SU-DHL-6 (cell line): ENCODE measurements around the gene PQBP1.

ENCODE experiments used
- H2AFZ ChIP-seq: fragments of 200-600 bp; sonication (generic); 2 replicates; pipeline ENCODE4 v1.6.1; 2014; ENCODE audit warnings: low read depth, mild to moderate bottlenecking, moderate library complexity, mixed read lengths, antibody characterized with exemption, low read length; ENCODE audit not compliant: severe bottlenecking
- H3F3A ChIP-seq: fragments of 200-600 bp; shearing (Covaris generic); 2 replicates; pipeline ENCODE4 v1.6.0; 2016; ENCODE audit warnings: antibody characterized with exemption, mild to moderate bottlenecking; ENCODE audit not compliant: insufficient read depth
- H3K27ac ChIP-seq: fragments of 200-600 bp; sonication (generic); 2 replicates; pipeline ENCODE4 v1.5.1; 2016; ENCODE audit warnings: low read depth, mild to moderate bottlenecking, low read length, moderate library complexity, mixed read lengths
- H3K27me3 ChIP-seq: fragments of 200-600 bp; sonication (generic), shearing (Covaris generic); 2 replicates; pipeline ENCODE4 v1.6.0; 2014; ENCODE audit warnings: mild to moderate bottlenecking, low read length
- H3K36me3 ChIP-seq: fragments of 200-600 bp; sonication (generic); 2 replicates; pipeline ENCODE4 v1.6.1; 2014; ENCODE audit warnings: mild to moderate bottlenecking, low read length, mixed read lengths
- H3K4me2 ChIP-seq: fragments of 300-600, 200-600 bp; shearing (Covaris generic), sonication (generic); 2 replicates; pipeline ENCODE4 v1.6.0; 2014; ENCODE audit warnings: low read length, low read depth, mild to moderate bottlenecking; ENCODE audit not compliant: poor library complexity, severe bottlenecking
- H3K4me3 ChIP-seq: fragments of 200-600 bp; sonication (generic); 2 replicates; pipeline ENCODE4 v1.5.1; 2014; ENCODE audit warnings: antibody characterized with exemption, low read length, mild to moderate bottlenecking, mixed read lengths; ENCODE audit not compliant: insufficient read depth, poor library complexity, severe bottlenecking
- H3K79me2 ChIP-seq: fragments of 200-600 bp; sonication (generic); 2 replicates; pipeline ENCODE4 v1.6.1; 2014; ENCODE audit warnings: mild to moderate bottlenecking, low read length, moderate library complexity; ENCODE audit not compliant: insufficient read depth
- H3K9ac ChIP-seq: fragments of 200-600 bp; sonication (generic); 2 replicates; pipeline ENCODE4 v1.7.0; 2014; ENCODE audit warnings: mild to moderate bottlenecking, low read length
- H3K9me2 ChIP-seq: fragments of 200-600 bp; sonication (generic); replicated peaks from 2 replicates; pipeline ENCODE4 v1.6.1; 2014; ENCODE audit warnings: low read length; ENCODE audit not compliant: insufficient read depth
- H3K9me3 ChIP-seq: fragments of 200-600 bp; sonication (generic); 2 replicates; pipeline ENCODE4 v1.6.1; 2014; ENCODE audit warnings: low read length, mixed read lengths; ENCODE audit not compliant: insufficient read depth
- H4K20me1 ChIP-seq: fragments of 200-600 bp; sonication (generic); 2 replicates; pipeline ENCODE4 v1.6.1; 2014; ENCODE audit warnings: low read depth, mild to moderate bottlenecking, antibody characterized with exemption, low read length, moderate library complexity, mixed read lengths
- CTCF ChIP-seq: fragments of 200-600 bp; sonication (generic); IDR thresholded peaks from one replicate; pipeline ENCODE4 v1.5.1; 2017; ENCODE audit warnings: antibody characterized with exemption, mild to moderate bottlenecking, low read length, moderate library complexity; ENCODE audit not compliant: insufficient read depth, poor library complexity, severe bottlenecking
- EZH2phosphoT487 ChIP-seq: fragments of 200-600 bp; sonication (generic), shearing (Covaris generic); conservative IDR thresholded peaks from 2 replicates; pipeline ENCODE4 v1.6.1; 2018; ENCODE audit warnings: mild to moderate bottlenecking, antibody characterized with exemption, low read length, moderate library complexity, mixed read lengths

Gene PQBP1

GRCh38 chrX:48904626-48905025, 6.9 kb downstream of the PQBP1 start:
- Histone ChIP-seq H3K36me3 (no peaks in the 10 kb centered on the region), H4K20me1 (no peaks in the 10 kb centered on the region), H2AFZ (no peak overlapping the region)

GRCh38 chrX:48905090-48905790, 7.5 kb downstream of the PQBP1 start:
- Histone ChIP-seq H3K9me2 (no peaks in the 10 kb centered on the region), H3K36me3 (no peaks in the 10 kb centered on the region)
- TF ChIP-seq CTCF (no peak), EZH2phosphoT487 (no peak)

More at GRCh38 chrX:48904626-48905025, 6.9 kb downstream of the PQBP1 start:
- Histone ChIP-seq H3K9me2 (no peaks in the 10 kb centered on the region), H3K9me3 (no peaks in the 10 kb centered on the region), H3K4me2 (no peak overlapping the region), H3K27ac (no peak overlapping the region), H3K4me3 (no peak overlapping the region), H3F3A (no peaks in the 10 kb centered on the region; the same call in 1 of the 2 replicates), H3K27me3 (no peaks in the 10 kb centered on the region), H3K79me2 (0 out of 2 replicates have a peak, but pooled peaks cover 1% of the 10 kb centered on the region), H3K9ac (no peak overlapping the region)
- TF ChIP-seq EZH2phosphoT487 (no peak), CTCF (no peak)

GRCh38 chrX:48908600-48908999, 10.9 kb downstream of the PQBP1 start:
- no peaks in the 10 kb centered on the region for H3K27me3 ChIP-seq
- peaks cover 15% of the 10 kb centered on the region; the same call in 1 of the 2 replicates for H3F3A ChIP-seq
- H3K4me2 ChIP-seq = no peak overlapping the region
- H3K9me3 ChIP-seq = no peaks in the 10 kb centered on the region
- H3K27ac ChIP-seq = no peak overlapping the region
- no peak overlapping the region for H3K9ac ChIP-seq
- H3K9me2 ChIP-seq = no peaks in the 10 kb centered on the region
- H3K36me3 ChIP-seq = no peaks in the 10 kb centered on the region
- no peak for TF ChIP-seq CTCF
- TF ChIP-seq EZH2phosphoT487 = no peak
- peaks cover 18% of the 10 kb centered on the region for H3K79me2 ChIP-seq
- H2AFZ ChIP-seq = no peak overlapping the region
- no peaks in the 10 kb centered on the region for H4K20me1 ChIP-seq
- H3K4me3 ChIP-seq = no peak overlapping the region

More at GRCh38 chrX:48905090-48905790, 7.5 kb downstream of the PQBP1 start:
- Histone ChIP-seq H3K27ac (no peak overlapping the region), H3K4me2 (no peak overlapping the region), H4K20me1 (no peaks in the 10 kb centered on the region), H3K9me3 (no peaks in the 10 kb centered on the region), H3K79me2 (peaks cover 7% of the 10 kb centered on the region), H3K27me3 (no peaks in the 10 kb centered on the region), H2AFZ (no peak overlapping the region), H3K4me3 (no peak overlapping the region), H3F3A (no peaks in the 10 kb centered on the region; the same call in 1 of the 2 replicates), H3K9ac (no peak overlapping the region)
